Peyer's patch (tissue), 4 donors: Measurements from ENCODE around the gene AP2S1.

Source experiments
- CTCF ChIP-seq, 6 experiments: fragments of 450-650 bp in 4 of 6; fragments of 200-600 bp in 2 of 6; sonication (generic) in 1 of 6; IDR thresholded peaks; one replicate each; pipeline ENCODE4 v1.5.1; 2017 to 2019; ENCODE audit warnings: antibody characterized with exemption in 6 of 6, mild to moderate bottlenecking in 3 of 6, moderate library complexity in 1 of 6
- POLR2A ChIP-seq, 2 donors: fragments of 450-650 bp; IDR thresholded peaks; one replicate each; pipeline ENCODE4 v1.5.1; 2017; ENCODE audit warnings: antibody characterized with exemption in 2 of 2, mild to moderate bottlenecking in 2 of 2, moderate library complexity in 2 of 2

- TF ChIP-seq CTCF (IDR thresholded peaks at IDR 0.05) (no peak), POLR2A (IDR thresholded peaks at IDR 0.05) (no peak)
These were observed 25.0 kb upstream of the AP2S1 start for GRCh38 chr19:46875657-46876056.
